Activated T-helper 9 cell treated with anti-CD3 and anti-CD28 coated beads, Interleukin-2, amount 50 U/mL, for 16 hours (primary cell): ENCODE measurements around the gene PNPLA3.

Experiments
- DNase-seq: peaks from one replicate; pipeline ENCODE4 v3.0.0-alpha.2; 2020; ENCODE audit warnings: low read depth

PNPLA3 gene, protein sequence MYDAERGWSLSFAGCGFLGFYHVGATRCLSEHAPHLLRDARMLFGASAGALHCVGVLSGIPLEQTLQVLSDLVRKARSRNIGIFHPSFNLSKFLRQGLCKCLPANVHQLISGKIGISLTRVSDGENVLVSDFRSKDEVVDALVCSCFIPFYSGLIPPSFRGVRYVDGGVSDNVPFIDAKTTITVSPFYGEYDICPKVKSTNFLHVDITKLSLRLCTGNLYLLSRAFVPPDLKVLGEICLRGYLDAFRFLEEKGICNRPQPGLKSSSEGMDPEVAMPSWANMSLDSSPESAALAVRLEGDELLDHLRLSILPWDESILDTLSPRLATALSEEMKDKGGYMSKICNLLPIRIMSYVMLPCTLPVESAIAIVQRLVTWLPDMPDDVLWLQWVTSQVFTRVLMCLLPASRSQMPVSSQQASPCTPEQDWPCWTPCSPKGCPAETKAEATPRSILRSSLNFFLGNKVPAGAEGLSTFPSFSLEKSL

GRCh38 chr22:43923631-43924464, at the start of gene PNPLA3:
Gene PNPLA3 (plus strand): TSS chr22:43923805. CDS start chr22:43923912, 107 bp downstream.
- peak; percentile 67 for DNase-seq

DNA sequence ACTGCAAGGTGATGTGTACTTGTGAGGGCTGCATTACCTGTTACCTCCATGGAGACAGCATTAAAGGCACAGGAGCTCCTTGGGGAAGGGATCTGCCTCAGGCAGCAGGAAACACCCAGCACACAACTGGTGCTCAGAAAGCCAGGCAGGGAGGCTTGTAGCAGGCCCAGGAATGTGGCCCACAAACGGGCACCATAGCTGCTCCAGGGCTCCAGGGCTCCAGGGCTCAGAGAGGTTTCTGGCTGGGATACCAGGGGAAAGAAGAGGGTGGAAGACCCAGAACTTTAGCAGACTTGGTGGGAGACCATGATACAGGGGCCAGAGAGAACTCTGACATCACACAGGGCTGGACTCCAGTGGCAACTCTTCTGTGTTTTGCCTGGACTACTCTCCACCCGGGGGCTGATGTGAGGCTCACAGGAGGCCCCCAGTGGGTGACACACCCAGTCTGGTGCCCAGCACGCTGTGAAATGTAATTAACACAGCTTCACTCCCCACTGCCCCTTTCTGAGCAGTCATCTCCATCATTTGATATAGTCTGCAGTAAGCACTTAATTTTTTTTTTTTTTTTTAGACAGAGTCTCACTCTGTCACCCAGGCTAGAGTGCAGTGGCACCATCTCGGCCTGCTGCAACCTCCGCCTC, 46.6 kb upstream of the PNPLA3 start:
- DNase-seq = no peak

- no peak for DNase-seq
Observed at GRCh38 chr22:43878079-43878795, 45.4 kb upstream of the PNPLA3 start.

DNA sequence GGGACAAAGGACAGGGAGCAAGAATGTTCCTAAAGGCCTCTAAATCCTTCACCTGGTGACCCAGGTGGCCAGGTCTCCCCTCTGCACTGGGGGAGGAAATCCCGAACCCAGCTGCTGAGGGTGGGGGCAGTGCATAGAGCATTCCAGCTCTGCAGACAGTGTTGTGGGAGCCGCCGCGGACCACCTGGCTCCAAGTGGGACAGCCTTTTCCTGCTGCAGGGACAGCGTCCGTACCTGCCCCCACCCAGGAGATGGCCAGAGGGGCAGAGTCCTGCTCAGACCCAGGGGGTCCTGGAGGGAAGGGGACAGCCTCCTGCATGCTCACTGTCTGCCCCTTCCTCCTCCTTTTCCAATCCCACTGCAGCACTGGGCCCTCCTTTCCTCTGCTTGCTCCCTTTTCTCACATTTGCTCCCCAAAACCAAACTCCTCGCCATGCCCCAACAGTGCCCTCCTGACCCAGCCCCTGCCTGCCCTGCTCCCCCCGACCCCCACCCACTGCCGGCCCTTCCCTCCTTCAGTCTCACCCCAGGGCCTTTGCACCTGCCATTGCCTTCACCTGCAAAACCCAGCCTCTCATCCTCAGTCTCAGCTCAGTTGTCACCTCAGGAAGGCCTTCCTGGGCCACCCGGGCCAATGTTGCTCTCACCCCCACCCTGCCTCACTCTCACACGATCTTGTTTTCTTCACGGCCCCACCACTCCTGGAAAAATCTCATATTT, 44.6 kb upstream of the PNPLA3 start:
- no peak for DNase-seq

- no peak for DNase-seq
Observed at GRCh38 chr22:43879901-43880540, 43.6 kb upstream of the PNPLA3 start.

DNA sequence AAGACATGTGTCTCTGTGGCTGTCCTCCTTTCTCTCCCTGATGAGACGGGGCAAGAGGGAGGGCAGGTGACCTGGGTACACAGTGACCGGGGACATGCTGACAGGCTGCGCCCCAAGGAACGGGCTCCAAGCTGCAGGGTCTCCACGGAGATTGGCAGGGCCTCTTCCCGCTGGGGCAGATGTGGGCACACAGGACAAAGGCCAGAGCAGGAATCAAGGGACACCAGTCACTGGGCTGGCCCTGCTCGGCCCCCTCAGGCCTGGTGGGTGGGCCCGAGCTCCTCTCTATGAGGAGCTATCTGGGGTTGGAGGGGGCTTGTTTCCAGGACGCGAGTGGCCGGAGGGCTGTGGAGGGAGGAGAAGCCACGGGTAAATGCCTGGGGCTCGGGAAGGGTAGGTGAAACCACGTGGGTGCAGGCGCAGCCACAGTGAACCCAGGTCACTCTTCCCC, 43.0 kb upstream of the PNPLA3 start:
- DNase-seq = no peak

- no peak for DNase-seq
Observed at GRCh38 chr22:43881091-43882061, 42.2 kb upstream of the PNPLA3 start.

DNA sequence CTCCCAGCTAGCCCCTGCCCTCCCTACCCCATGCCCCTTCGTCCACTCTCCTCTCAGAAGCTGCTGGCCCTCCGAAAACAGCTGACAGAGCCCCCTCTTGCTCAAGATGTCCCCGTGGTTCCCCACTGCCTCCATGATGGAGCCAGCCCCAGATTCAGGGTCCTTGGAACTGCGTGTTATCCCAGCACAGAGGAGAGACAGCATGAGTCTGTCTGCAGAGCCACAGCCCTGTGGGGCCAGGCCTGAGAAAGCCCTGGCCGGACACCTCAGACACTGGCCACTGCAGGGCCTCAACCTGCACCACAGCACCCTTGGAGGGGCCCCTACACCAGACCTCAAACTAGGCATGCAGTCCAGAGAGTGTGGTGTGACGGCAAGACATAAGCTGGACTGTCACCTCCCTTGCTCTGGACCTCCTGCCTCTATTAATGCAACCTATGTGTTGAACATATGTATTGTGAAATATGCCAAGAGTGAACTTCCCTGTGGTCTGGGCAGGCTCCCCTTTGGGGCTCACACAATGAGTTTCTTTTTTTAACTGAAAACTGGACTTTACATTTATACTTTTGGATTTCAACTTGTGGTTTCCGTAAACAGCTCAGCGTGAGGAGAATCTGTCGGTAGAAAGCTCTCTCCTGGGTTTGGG, 41.4 kb upstream of the PNPLA3 start:
- DNase-seq = no peak

- no peak for DNase-seq
Observed at GRCh38 chr22:43883012-43883661, 40.5 kb upstream of the PNPLA3 start.

- DNase-seq = no peak
Observed at GRCh38 chr22:43883719-43884415, 39.7 kb upstream of the PNPLA3 start.

GRCh38 chr22:43884600-43885318, 38.8 kb upstream of the PNPLA3 start:
- DNase-seq = peak; percentile 12

- DNase-seq = no peak
Observed at GRCh38 chr22:43885319-43885671, 38.3 kb upstream of the PNPLA3 start.

DNA sequence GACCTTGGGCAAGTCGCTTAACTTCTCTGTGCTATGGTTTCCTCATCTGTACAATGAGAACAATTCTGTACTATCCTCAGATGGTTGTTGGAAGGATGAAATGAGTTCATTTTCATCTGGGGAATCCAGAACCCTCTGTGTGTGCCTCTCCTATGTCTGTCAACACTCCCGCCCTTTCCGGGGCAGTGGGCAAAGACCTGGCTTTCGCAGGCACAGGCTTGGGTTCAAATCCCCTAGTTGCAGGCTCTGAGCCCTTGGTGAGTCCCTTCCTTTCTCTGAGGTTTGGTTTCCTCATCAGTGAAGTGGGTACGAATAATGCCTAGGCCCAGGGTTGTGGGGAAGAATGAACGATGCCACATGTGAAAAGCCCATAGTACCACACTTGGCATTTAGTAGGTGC, 37.8 kb upstream of the PNPLA3 start:
- DNase-seq = no peak

DNA sequence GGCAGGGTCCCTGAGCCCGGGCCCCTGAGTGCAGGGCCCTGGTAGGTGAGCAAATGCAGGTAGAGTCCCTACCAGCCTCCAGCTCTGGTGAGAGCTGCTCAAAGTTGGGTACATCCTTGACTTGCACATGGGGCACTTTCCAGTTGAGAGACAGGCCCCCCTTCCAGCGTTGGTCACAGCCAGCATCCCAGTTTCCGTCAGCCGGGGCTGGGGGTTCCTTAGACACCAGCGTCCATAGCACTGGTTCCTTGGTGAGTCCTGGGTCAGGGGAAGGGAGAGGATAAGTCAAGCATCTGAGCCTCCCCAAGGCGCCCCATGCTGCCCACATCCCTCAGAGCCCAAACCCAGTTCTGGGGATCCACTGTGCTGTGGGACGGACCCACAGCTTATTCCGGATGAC, 37.4 kb upstream of the PNPLA3 start:
- no peak for DNase-seq

GRCh38 chr22:43887391-43887790, 36.2 kb upstream of the PNPLA3 start:
- no peak for DNase-seq

- no peak for DNase-seq
Observed at GRCh38 chr22:43888740-43889139, 34.9 kb upstream of the PNPLA3 start.

- DNase-seq = no peak
Observed at GRCh38 chr22:43889201-43889859, 34.3 kb upstream of the PNPLA3 start.
